Stimulated activated CD8-positive, alpha-beta memory T cell treated with anti-CD3 and anti-CD28 coated beads, Interleukin-2, amount 100 ng/mL, for 1 hour (primary cell): ENCODE results near the gene OXT.
"Not testable (repeated sequence)": the region's sequence is repeated elsewhere in the genome, so short reads cannot be mapped to it uniquely, and the experiment has no call there.

ENCODE experiments used
- DNase-seq, 2 donors: peaks; one replicate each; pipeline ENCODE4 v3.0.0-alpha.2; 2020; ENCODE audit warnings: low read depth in 2 of 2

OXT gene

GRCh38 chr20:3047486-3048419 is 23.7 kb upstream of the OXT start:
- no peak for DNase-seq

GRCh38 chr20:3051385-3052019 is 19.9 kb upstream of the OXT start:
- DNase-seq: no peak

GRCh38 chr20:3059489-3059888 is 11.9 kb upstream of the OXT start:
- DNase-seq: no peak

- DNase-seq: not testable (repeated sequence)
Observed at GRCh38 chr20:3064119-3064518, 7.3 kb upstream of the OXT start.

- no peak for DNase-seq
Observed at GRCh38 chr20:3067139-3068014, 4.0 kb upstream of the OXT start.

GRCh38 chr20:3068075-3068474 is 3.3 kb upstream of the OXT start:
- no peak for DNase-seq

GRCh38 chr20:3068986-3069900 is 2.2 kb upstream of the OXT start:
- no peak for DNase-seq

GRCh38 chr20:3070725-3071124 is 695 bp upstream of the OXT start:
- DNase-seq: no peak

- DNase-seq: no peak
Observed at GRCh38 chr20:3071266-3071609, 182 bp upstream of the OXT start.

- no peak for DNase-seq
Observed at GRCh38 chr20:3072530-3073250, 1.3 kb downstream of the OXT start.

- DNase-seq: not testable (repeated sequence)
Observed at GRCh38 chr20:3073251-3073643, 1.8 kb downstream of the OXT start.

GRCh38 chr20:3074812-3075211 is 3.4 kb downstream of the OXT start:
- DNase-seq: no peak

GRCh38 chr20:3075315-3075714 is 3.9 kb downstream of the OXT start:
- not testable (repeated sequence) for DNase-seq

GRCh38 chr20:3077618-3078134 is 6.3 kb downstream of the OXT start:
- DNase-seq: no peak

GRCh38 chr20:3080939-3081388 is 9.5 kb downstream of the OXT start:
- DNase-seq: no peak

- DNase-seq: no peak
Observed at GRCh38 chr20:3081641-3082040, 10.2 kb downstream of the OXT start.

GRCh38 chr20:3082306-3082951 is 11.0 kb downstream of the OXT start:
- no peak for DNase-seq

- no peak for DNase-seq
Observed at GRCh38 chr20:3082955-3083952, 11.8 kb downstream of the OXT start.
